ENCODE measurements around the gene ZNF181. TPM values are rescaled to one million over a fixed set of nuclear protein-coding genes. Genes with fewer than 3 reads are reported as not detected.

ZNF181 gene
- total and polyA plus RNA-seq, 4 donors = 5.6 to 17.7 (median 7.2) TPM

GRCh38 chr19:34774857-34775256 lies 40.8 kb downstream of the ZNF181 start:
- Histone ChIP-seq H3K27me3 (ENCODE audit: control insufficient read depth in 3 of 3, insufficient read depth in 3 of 3, low read length in 2 of 3) (no peaks in the 10 kb centered on the region), H3K9me3 (ENCODE audit: control insufficient read depth in 4 of 4, insufficient read depth in 3 of 4, low read length in 3 of 4) (peaks cover 0 to 4% (median 1%) of the 10 kb centered on the region in 4 donors), H3K9ac (ENCODE audit: insufficient read depth in 1 of 2, low read length in 2 of 2) (no peak overlapping the region), H3K4me1 (ENCODE audit: control insufficient read depth in 5 of 5, insufficient read depth in 5 of 5, low read length in 5 of 5) (peaks cover 0 to 10% (median 6%) of the 10 kb centered on the region in 5 donors), H3K36me3 (ENCODE audit: control insufficient read depth in 4 of 4, insufficient read depth in 4 of 4, low read length in 4 of 4) (peaks cover 0 to 8% (median 0%) of the 10 kb centered on the region in 4 donors), H3K27ac (ENCODE audit: low read depth in 1 of 2, low read length in 1 of 2) (no peak overlapping the region), H3K4me3 (no peak overlapping the region)
- WGBS, 2 donors = 65 to 77% methylated on average over 2 of the region's 2 CpGs
- TF ChIP-seq CTCF (IDR thresholded peaks at IDR 0.05; ENCODE audit: control extremely low read depth, extremely low read depth) = no peak
- no peak for DNase-seq
- no peak for ATAC-seq (ENCODE audit: insufficient read depth, low FRiP score)

GRCh38 chr19:34778342-34778741 lies 44.3 kb downstream of the ZNF181 start:
- Histone ChIP-seq H3K4me1 (ENCODE audit: control insufficient read depth in 5 of 5, insufficient read depth in 5 of 5, low read length in 5 of 5) (no peaks in the 10 kb centered on the region), H3K9me3 (ENCODE audit: control insufficient read depth in 4 of 4, insufficient read depth in 3 of 4, low read length in 3 of 4) (peaks cover 0 to 10% (median 1%) of the 10 kb centered on the region in 4 donors), H3K36me3 (ENCODE audit: control insufficient read depth in 4 of 4, insufficient read depth in 4 of 4, low read length in 4 of 4) (no peaks in the 10 kb centered on the region), H3K27me3 (ENCODE audit: control insufficient read depth in 3 of 3, insufficient read depth in 3 of 3, low read length in 2 of 3) (no peaks in the 10 kb centered on the region), H3K4me3 (no peak overlapping the region), H3K9ac (ENCODE audit: insufficient read depth in 1 of 2, low read length in 2 of 2) (no peak overlapping the region), H3K27ac (ENCODE audit: low read depth in 1 of 2, low read length in 1 of 2) (no peak overlapping the region)
- ATAC-seq (ENCODE audit: insufficient read depth, low FRiP score) (no peak), DNase-seq (no peak)
- no peak for TF ChIP-seq CTCF (IDR thresholded peaks at IDR 0.05; ENCODE audit: control extremely low read depth, extremely low read depth)
- 83% methylated on average over 2 of the region's 2 CpGs for WGBS, 2 donors

GRCh38 chr19:34779652-34780051 lies 45.6 kb downstream of the ZNF181 start:
- Histone ChIP-seq H3K4me3 (no peak overlapping the region), H3K27ac (ENCODE audit: low read depth in 1 of 2, low read length in 1 of 2) (no peak overlapping the region), H3K27me3 (ENCODE audit: control insufficient read depth in 3 of 3, insufficient read depth in 3 of 3, low read length in 2 of 3) (peaks cover 0 to 2% (median 0%) of the 10 kb centered on the region in 3 donors), H3K9me3 (ENCODE audit: control insufficient read depth in 4 of 4, insufficient read depth in 3 of 4, low read length in 3 of 4) (peaks cover 0 to 14% (median 1%) of the 10 kb centered on the region in 4 donors), H3K9ac (ENCODE audit: insufficient read depth in 1 of 2, low read length in 2 of 2) (no peak overlapping the region), H3K36me3 (ENCODE audit: control insufficient read depth in 4 of 4, insufficient read depth in 4 of 4, low read length in 4 of 4) (no peaks in the 10 kb centered on the region), H3K4me1 (ENCODE audit: control insufficient read depth in 5 of 5, insufficient read depth in 5 of 5, low read length in 5 of 5) (no peaks in the 10 kb centered on the region)
- no peak for TF ChIP-seq CTCF (IDR thresholded peaks at IDR 0.05; ENCODE audit: control extremely low read depth, extremely low read depth)
- 65 to 67% methylated on average over 3 of the region's 3 CpGs for WGBS, 2 donors
- ATAC-seq (ENCODE audit: insufficient read depth, low FRiP score) (no peak), DNase-seq (no peak)

GRCh38 chr19:34786236-34786635 lies 52.2 kb downstream of the ZNF181 start:
- DNase-seq (no peak), ATAC-seq (ENCODE audit: insufficient read depth, low FRiP score) (no peak)
- Histone ChIP-seq H3K9me3 (ENCODE audit: control insufficient read depth in 4 of 4, insufficient read depth in 3 of 4, low read length in 3 of 4) (peaks cover 0 to 15% (median 0%) of the 10 kb centered on the region in 4 donors), H3K4me1 (ENCODE audit: control insufficient read depth in 5 of 5, insufficient read depth in 5 of 5, low read length in 5 of 5) (peaks cover 0 to 5% (median 0%) of the 10 kb centered on the region in 5 donors), H3K4me3 (no peak overlapping the region), H3K9ac (ENCODE audit: insufficient read depth in 1 of 2, low read length in 2 of 2) (no peak overlapping the region), H3K27ac (ENCODE audit: low read depth in 1 of 2, low read length in 1 of 2) (no peak overlapping the region), H3K36me3 (ENCODE audit: control insufficient read depth in 4 of 4, insufficient read depth in 4 of 4, low read length in 4 of 4) (no peaks in the 10 kb centered on the region), H3K27me3 (ENCODE audit: control insufficient read depth in 3 of 3, insufficient read depth in 3 of 3, low read length in 2 of 3) (peaks cover 0 to 4% (median 0%) of the 10 kb centered on the region in 3 donors)
- 76 to 77% methylated on average over 5 of the region's 5 CpGs for WGBS, 2 donors
- TF ChIP-seq CTCF (IDR thresholded peaks at IDR 0.05; ENCODE audit: control extremely low read depth, extremely low read depth) = no peak
